Osteocyte (in vitro differentiated cells): ENCODE measurements around the gene CLASP1. TPM values are rescaled to one million over a fixed set of nuclear protein-coding genes. Genes with fewer than 3 reads are reported as not detected.
"Not testable (repeated sequence)": the region's sequence is repeated elsewhere in the genome, so short reads cannot be mapped to it uniquely, and the experiment has no call there.

ENCODE experiments used
- DNase-seq: peaks from one replicate; pipeline ENCODE4 v3.0.0; 2021; ENCODE audit warnings: mixed read lengths; ENCODE audit not compliant: unreplicated experiment; ENCODE audit errors: extremely low spot score
- H3K27ac Mint-ChIP-seq: one replicate; pipeline ENCODE4 v1.8.0; 2021; ENCODE audit warnings: mild to moderate bottlenecking, mixed read lengths; ENCODE audit not compliant: unreplicated experiment
- H3K27me3 Mint-ChIP-seq: one replicate; pipeline ENCODE4 v1.8.0; 2021; ENCODE audit warnings: mixed read lengths; ENCODE audit not compliant: unreplicated experiment
- H3K36me3 Mint-ChIP-seq: one replicate; pipeline ENCODE4 v1.8.0; 2021; ENCODE audit warnings: mixed read lengths; ENCODE audit not compliant: unreplicated experiment
- H3K4me1 Mint-ChIP-seq: one replicate; pipeline ENCODE4 v1.8.0; 2021; ENCODE audit warnings: mixed read lengths; ENCODE audit not compliant: unreplicated experiment
- H3K4me3 Mint-ChIP-seq: one replicate; pipeline ENCODE4 v1.8.0; 2021; ENCODE audit warnings: mild to moderate bottlenecking, moderate library complexity, mixed read lengths; ENCODE audit not compliant: unreplicated experiment
- H3K9me3 Mint-ChIP-seq: one replicate; pipeline ENCODE4 v1.8.0; 2021; ENCODE audit warnings: mixed read lengths; ENCODE audit not compliant: unreplicated experiment
- total RNA-seq: library from RNA; stranded (reverse); gene quantifications from 2 replicates; pipeline ENCODE4 v1.2.1, GENCODE V29; 2021
- TF ChIP-seq, protein P1 (sequence below): fragments of 200-600 bp; sonication (generic); IDR thresholded peaks from 2 replicates; pipeline ENCODE4 v1.5.0; 2021; ENCODE audit warnings: antibody characterized with exemption, mild to moderate bottlenecking, moderate library complexity

CLASP1 gene
- total RNA-seq, 1 donor from 2014 or later: 59.9 TPM

DNA sequence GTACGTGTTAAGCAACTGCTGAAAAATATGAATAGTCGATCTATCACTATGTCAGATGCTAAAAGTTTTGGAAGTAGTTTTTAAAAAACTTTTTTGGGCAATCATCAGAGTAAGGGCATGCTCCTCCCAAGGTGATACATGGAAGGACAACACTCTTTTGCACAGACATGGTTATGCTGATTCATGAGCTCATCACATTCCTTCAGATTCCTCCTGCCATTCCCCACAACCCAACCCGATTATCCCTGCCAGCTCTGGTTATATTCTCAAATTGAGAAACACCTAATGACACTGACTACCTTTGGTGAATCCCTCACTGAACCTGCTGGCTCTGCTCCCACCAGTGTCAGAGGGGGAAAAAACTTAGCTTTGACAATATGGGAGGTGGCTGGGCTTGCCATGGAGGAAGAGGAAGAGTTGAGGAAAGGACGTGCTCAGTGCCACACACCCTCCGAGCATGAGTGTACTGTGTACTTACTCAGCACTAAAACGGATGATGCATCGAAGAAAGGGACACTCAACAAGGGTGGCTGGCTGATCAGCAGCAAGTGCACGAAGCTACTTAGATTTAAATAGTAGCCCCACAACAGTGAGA, 202.5 kb downstream of the CLASP1 start:
- TF ChIP-seq, protein P1, sequence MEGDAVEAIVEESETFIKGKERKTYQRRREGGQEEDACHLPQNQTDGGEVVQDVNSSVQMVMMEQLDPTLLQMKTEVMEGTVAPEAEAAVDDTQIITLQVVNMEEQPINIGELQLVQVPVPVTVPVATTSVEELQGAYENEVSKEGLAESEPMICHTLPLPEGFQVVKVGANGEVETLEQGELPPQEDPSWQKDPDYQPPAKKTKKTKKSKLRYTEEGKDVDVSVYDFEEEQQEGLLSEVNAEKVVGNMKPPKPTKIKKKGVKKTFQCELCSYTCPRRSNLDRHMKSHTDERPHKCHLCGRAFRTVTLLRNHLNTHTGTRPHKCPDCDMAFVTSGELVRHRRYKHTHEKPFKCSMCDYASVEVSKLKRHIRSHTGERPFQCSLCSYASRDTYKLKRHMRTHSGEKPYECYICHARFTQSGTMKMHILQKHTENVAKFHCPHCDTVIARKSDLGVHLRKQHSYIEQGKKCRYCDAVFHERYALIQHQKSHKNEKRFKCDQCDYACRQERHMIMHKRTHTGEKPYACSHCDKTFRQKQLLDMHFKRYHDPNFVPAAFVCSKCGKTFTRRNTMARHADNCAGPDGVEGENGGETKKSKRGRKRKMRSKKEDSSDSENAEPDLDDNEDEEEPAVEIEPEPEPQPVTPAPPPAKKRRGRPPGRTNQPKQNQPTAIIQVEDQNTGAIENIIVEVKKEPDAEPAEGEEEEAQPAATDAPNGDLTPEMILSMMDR: no peak
- DNase-seq: no peak
- H3K36me3 Mint-ChIP-seq: peaks cover 56% of the 10 kb centered on the region
- H3K9me3 Mint-ChIP-seq: no peaks in the 10 kb centered on the region
- peaks cover 4% of the 10 kb centered on the region for H3K4me1 Mint-ChIP-seq
- H3K27ac Mint-ChIP-seq: no peak overlapping the region
- H3K27me3 Mint-ChIP-seq: no peaks in the 10 kb centered on the region
- H3K4me3 Mint-ChIP-seq: no peak overlapping the region

DNA sequence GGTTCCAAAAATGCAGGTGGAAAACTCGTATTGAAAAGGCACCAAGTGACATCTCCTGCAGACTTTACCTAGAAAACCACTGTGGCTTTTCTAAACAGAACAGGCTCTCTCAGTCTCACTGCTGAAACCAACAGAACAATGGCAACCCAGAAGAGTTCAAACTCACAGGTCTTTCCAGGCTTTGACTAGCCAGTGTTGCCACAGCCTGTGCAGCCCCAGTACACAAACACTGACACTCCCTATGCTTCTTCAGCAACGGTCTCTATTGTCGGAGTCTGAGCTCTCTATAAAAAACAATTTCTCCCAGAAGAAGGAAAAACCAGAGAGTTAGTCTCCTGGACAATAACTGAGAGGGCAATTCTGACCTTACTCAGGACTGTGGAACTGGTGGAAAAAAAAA, 206.4 kb downstream of the CLASP1 start:
- TF ChIP-seq, protein P1: no peak
- no peaks in the 10 kb centered on the region for H3K27me3 Mint-ChIP-seq
- H3K9me3 Mint-ChIP-seq: no peaks in the 10 kb centered on the region
- H3K36me3 Mint-ChIP-seq: peaks cover 43% of the 10 kb centered on the region
- DNase-seq: no peak
- no peaks in the 10 kb centered on the region for H3K4me1 Mint-ChIP-seq
- no peak overlapping the region for H3K4me3 Mint-ChIP-seq
- H3K27ac Mint-ChIP-seq: no peak overlapping the region

DNA sequence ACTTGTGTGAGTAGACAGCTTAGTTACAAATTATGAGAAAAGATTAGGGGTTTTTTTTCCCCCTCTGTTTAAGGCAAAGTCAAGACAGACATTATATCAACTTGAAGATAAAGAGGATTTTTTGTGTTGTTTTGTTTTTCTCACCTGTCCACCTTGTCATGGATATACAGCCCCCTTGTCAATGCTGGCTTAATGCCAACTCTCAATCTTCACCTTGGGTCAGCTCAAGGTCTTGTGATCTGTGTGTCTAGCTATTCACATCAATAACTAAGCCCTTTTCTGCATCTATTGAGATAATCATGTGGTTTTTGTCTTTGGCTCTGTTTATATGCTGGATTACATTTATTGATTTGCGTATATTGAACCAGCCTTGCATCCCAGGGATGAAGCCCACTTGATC, 211.0 kb downstream of the CLASP1 start:
- peaks cover 28% of the 10 kb centered on the region for H3K36me3 Mint-ChIP-seq
- not testable (repeated sequence) for H3K4me1 Mint-ChIP-seq, H3K9me3 Mint-ChIP-seq, DNase-seq, H3K27me3 Mint-ChIP-seq, H3K4me3 Mint-ChIP-seq, H3K27ac Mint-ChIP-seq

DNA sequence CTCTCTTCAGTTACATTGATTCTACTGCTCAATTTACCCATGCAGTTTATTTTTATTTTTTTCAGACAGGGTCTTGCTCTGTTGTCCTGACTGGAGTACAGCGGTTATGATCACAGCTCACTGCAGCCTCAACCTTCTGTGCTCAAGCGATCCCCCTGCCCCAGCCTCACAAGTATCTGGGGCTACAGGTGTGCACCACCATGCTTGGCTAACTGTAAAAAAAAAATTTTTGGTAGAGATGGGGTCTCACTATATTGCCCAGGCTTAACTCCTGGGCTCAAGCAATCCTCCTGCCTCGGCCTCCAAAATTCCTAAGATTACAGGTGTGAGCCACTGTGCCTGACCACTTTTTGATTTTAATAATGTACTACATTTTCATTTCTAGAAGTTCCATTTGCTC, 212.3 kb downstream of the CLASP1 start:
- TF ChIP-seq, protein P1: no peak
- Mint-ChIP-seq H3K4me3 (no peak overlapping the region), H3K27ac (no peak overlapping the region), H3K27me3 (no peaks in the 10 kb centered on the region), H3K36me3 (peaks cover 24% of the 10 kb centered on the region), H3K4me1 (no peaks in the 10 kb centered on the region), H3K9me3 (no peaks in the 10 kb centered on the region)
- DNase-seq: no peak

DNA sequence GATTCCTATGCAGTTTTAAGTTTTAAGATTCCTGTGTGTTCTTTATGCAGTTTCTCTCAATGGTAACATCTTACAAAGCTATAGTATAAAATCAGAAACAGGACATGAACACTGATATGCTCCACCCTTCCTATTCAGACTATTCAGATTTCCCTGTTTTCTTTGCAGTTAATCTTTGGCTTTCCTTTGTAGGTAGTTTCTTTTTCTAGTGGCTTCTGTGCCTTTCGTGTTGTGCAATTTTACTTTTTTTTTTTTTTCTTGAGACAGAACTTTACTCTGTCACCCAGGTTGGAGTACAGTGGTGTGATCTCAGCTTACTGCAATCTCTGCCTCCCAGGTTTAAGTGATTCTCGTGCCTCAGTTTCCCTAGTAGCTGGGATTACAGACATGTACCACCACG, 213.5 kb downstream of the CLASP1 start:
- peaks cover 2% of the 10 kb centered on the region for H3K4me1 Mint-ChIP-seq
- no peak overlapping the region for H3K27ac Mint-ChIP-seq
- TF ChIP-seq, protein P1: no peak
- no peak for DNase-seq
- no peak overlapping the region for H3K4me3 Mint-ChIP-seq
- H3K9me3 Mint-ChIP-seq: no peaks in the 10 kb centered on the region
- H3K36me3 Mint-ChIP-seq: peaks cover 24% of the 10 kb centered on the region
- H3K27me3 Mint-ChIP-seq: no peaks in the 10 kb centered on the region

DNA sequence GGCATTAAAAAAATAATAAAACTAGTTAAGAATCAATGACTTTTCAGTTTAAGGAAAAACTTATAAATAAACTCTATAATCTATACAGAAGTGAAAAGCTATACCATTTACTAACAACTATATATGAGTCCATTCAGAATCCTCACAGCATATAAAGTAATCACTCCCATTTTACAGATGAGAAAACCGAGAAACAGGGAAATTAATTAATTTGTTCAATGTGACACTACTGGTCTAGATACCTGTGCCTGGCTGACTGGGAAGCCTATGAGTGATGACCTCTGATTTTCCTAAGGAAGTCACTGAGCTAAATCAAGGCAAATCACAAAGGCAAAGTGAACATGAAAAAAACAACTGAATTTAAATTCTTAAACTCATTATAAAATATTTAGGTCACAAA, 218.0 kb downstream of the CLASP1 start:
- H3K36me3 Mint-ChIP-seq: peaks cover 25% of the 10 kb centered on the region
- no peak overlapping the region for H3K27ac Mint-ChIP-seq
- TF ChIP-seq, protein P1: no peak
- H3K4me1 Mint-ChIP-seq: peaks cover 2% of the 10 kb centered on the region
- no peaks in the 10 kb centered on the region for H3K9me3 Mint-ChIP-seq
- DNase-seq: no peak
- no peaks in the 10 kb centered on the region for H3K27me3 Mint-ChIP-seq
- H3K4me3 Mint-ChIP-seq: no peak overlapping the region
